ENCODE measurements around the gene DHODH.
A peak's percentile ranks its signal among the peaks of the same experiment; 100 is the strongest.

Gene DHODH

GRCh38 chr16:71966932-71967331 lies 41.6 kb upstream of the DHODH start:
- H3K23ac ChIP-seq (ENCODE audit: low read length): no peak overlapping the region

GRCh38 chr16:71969353-71969752 lies 39.2 kb upstream of the DHODH start:
- Histone ChIP-seq H3K9ac (ENCODE audit: low read length) (no peak overlapping the region), H2BK120ac (ENCODE audit: insufficient read depth, low read length, poor library complexity) (no peak overlapping the region), H2AK5ac (ENCODE audit: low read length) (no peak overlapping the region), H3K23ac (ENCODE audit: low read length) (no peak overlapping the region), H2AFZ (ENCODE audit: insufficient read depth, low read length, poor library complexity) (no peak overlapping the region), H3K14ac (ENCODE audit: low read length) (no peak overlapping the region), H4K8ac (ENCODE audit: low read depth, low read length) (no peak overlapping the region), H4K91ac (ENCODE audit: low read depth, low read length) (no peak overlapping the region), H4K12ac (ENCODE audit: low read depth, low read length) (no peak overlapping the region), H2BK12ac (ENCODE audit: low read length) (no peak overlapping the region), H3K79me1 (ENCODE audit: low read length) (no peaks in the 10 kb centered on the region), H3K27ac (ENCODE audit: low read depth, low read length) (no peak overlapping the region), H3K9me3 (ENCODE audit: insufficient read depth, low read depth, low read length) (no peaks in the 10 kb centered on the region), H3K36me3 (ENCODE audit: control insufficient read depth in 1 of 2, insufficient read depth in 2 of 2, low read length in 2 of 2) (no peaks in the 10 kb centered on the region), H3K4me2 (ENCODE audit: low read length) (no peak overlapping the region), H3K27me3 (ENCODE audit: insufficient read depth, low read length) (no peaks in the 10 kb centered on the region), H3K79me2 (ENCODE audit: control insufficient read depth, insufficient read depth, low read length, poor library complexity) (no peaks in the 10 kb centered on the region), H3K18ac (ENCODE audit: low read length) (no peak overlapping the region), H3K4me1 (ENCODE audit: control insufficient read depth in 1 of 2, insufficient read depth in 2 of 2, low read length in 2 of 2) (peaks cover 0 to 2% of the 10 kb centered on the region in 2 experiments), H3K4ac (ENCODE audit: low read depth, low read length) (no peak overlapping the region), H3K4me3 (ENCODE audit: low read depth, low read length) (no peak overlapping the region), H2BK5ac (ENCODE audit: low read depth, low read length, poor library complexity) (no peak overlapping the region)
- DNase-seq: no peak
- WGBS (ENCODE audit: extremely low coverage, insufficient coverage, insufficient read length): no CpG with 5 or more reads among the region's 2 CpGs

More at GRCh38 chr16:71966932-71967331, 41.6 kb upstream of the DHODH start:
- no peak for DNase-seq
- Histone ChIP-seq H3K9ac (ENCODE audit: low read length) (no peak overlapping the region), H2BK120ac (ENCODE audit: insufficient read depth, low read length, poor library complexity) (no peak overlapping the region), H2BK5ac (ENCODE audit: low read depth, low read length, poor library complexity) (no peak overlapping the region), H3K18ac (ENCODE audit: low read length) (no peak overlapping the region), H3K4me2 (ENCODE audit: low read length) (no peak overlapping the region), H2BK12ac (ENCODE audit: low read length) (no peak overlapping the region), H3K4ac (ENCODE audit: low read depth, low read length) (no peak overlapping the region), H3K27me3 (ENCODE audit: insufficient read depth, low read length) (no peaks in the 10 kb centered on the region), H4K12ac (ENCODE audit: low read depth, low read length) (no peak overlapping the region), H4K8ac (ENCODE audit: low read depth, low read length) (no peak overlapping the region), H3K27ac (ENCODE audit: low read depth, low read length) (no peak overlapping the region), H4K91ac (ENCODE audit: low read depth, low read length) (no peak overlapping the region), H3K79me2 (ENCODE audit: control insufficient read depth, insufficient read depth, low read length, poor library complexity) (no peaks in the 10 kb centered on the region), H2AFZ (ENCODE audit: insufficient read depth, low read length, poor library complexity) (no peak overlapping the region), H3K4me1 (ENCODE audit: control insufficient read depth in 1 of 2, insufficient read depth in 2 of 2, low read length in 2 of 2) (peaks cover 0 to 2% of the 10 kb centered on the region in 2 experiments), H3K79me1 (ENCODE audit: low read length) (no peaks in the 10 kb centered on the region), H3K4me3 (ENCODE audit: low read depth, low read length) (no peak overlapping the region), H3K14ac (ENCODE audit: low read length) (no peak overlapping the region), H2AK5ac (ENCODE audit: low read length) (no peak overlapping the region), H3K9me3 (ENCODE audit: insufficient read depth, low read depth, low read length) (no peaks in the 10 kb centered on the region), H3K36me3 (ENCODE audit: control insufficient read depth in 1 of 2, insufficient read depth in 2 of 2, low read length in 2 of 2) (no peaks in the 10 kb centered on the region)
- WGBS (ENCODE audit: extremely low coverage, insufficient coverage, insufficient read length): no CpG with 5 or more reads among the region's 4 CpGs

GRCh38 chr16:71971571-71971970 lies 37.0 kb upstream of the DHODH start:
- Histone ChIP-seq H3K79me1 (ENCODE audit: low read length) (no peaks in the 10 kb centered on the region), H3K4me2 (ENCODE audit: low read length) (no peak overlapping the region), H3K23ac (ENCODE audit: low read length) (no peak overlapping the region), H3K27me3 (ENCODE audit: insufficient read depth, low read length) (no peaks in the 10 kb centered on the region), H2AK5ac (ENCODE audit: low read length) (no peak overlapping the region), H3K9ac (ENCODE audit: low read length) (no peak overlapping the region), H2BK120ac (ENCODE audit: insufficient read depth, low read length, poor library complexity) (no peak overlapping the region), H3K4ac (ENCODE audit: low read depth, low read length) (no peak overlapping the region), H3K9me3 (ENCODE audit: insufficient read depth, low read depth, low read length) (no peaks in the 10 kb centered on the region), H3K4me1 (ENCODE audit: control insufficient read depth in 1 of 2, insufficient read depth in 2 of 2, low read length in 2 of 2) (peaks cover 0 to 2% of the 10 kb centered on the region in 2 experiments), H3K4me3 (ENCODE audit: low read depth, low read length) (no peak overlapping the region), H3K27ac (ENCODE audit: low read depth, low read length) (no peak overlapping the region), H2BK12ac (ENCODE audit: low read length) (no peak overlapping the region), H3K14ac (ENCODE audit: low read length) (no peak overlapping the region), H3K36me3 (ENCODE audit: control insufficient read depth in 1 of 2, insufficient read depth in 2 of 2, low read length in 2 of 2) (no peaks in the 10 kb centered on the region), H4K8ac (ENCODE audit: low read depth, low read length) (no peak overlapping the region), H2BK5ac (ENCODE audit: low read depth, low read length, poor library complexity) (no peak overlapping the region), H3K18ac (ENCODE audit: low read length) (no peak overlapping the region), H2AFZ (ENCODE audit: insufficient read depth, low read length, poor library complexity) (no peak overlapping the region), H4K12ac (ENCODE audit: low read depth, low read length) (no peak overlapping the region), H3K79me2 (ENCODE audit: control insufficient read depth, insufficient read depth, low read length, poor library complexity) (no peaks in the 10 kb centered on the region), H4K91ac (ENCODE audit: low read depth, low read length) (no peak overlapping the region)
- DNase-seq: peak; percentile 81 to 93
- no CpG with 5 or more reads among the region's 4 CpGs for WGBS (ENCODE audit: extremely low coverage, insufficient coverage, insufficient read length)

- Histone ChIP-seq H2BK5ac (ENCODE audit: low read depth, low read length, poor library complexity) (no peak overlapping the region), H3K79me1 (ENCODE audit: low read length) (no peaks in the 10 kb centered on the region), H2AFZ (ENCODE audit: insufficient read depth, low read length, poor library complexity) (no peak overlapping the region), H4K8ac (ENCODE audit: low read depth, low read length) (no peak overlapping the region), H3K9ac (ENCODE audit: low read length) (no peak overlapping the region), H3K18ac (ENCODE audit: low read length) (no peak overlapping the region), H2AK5ac (ENCODE audit: low read length) (no peak overlapping the region), H4K12ac (ENCODE audit: low read depth, low read length) (no peak overlapping the region), H3K4me1 (ENCODE audit: control insufficient read depth in 1 of 2, insufficient read depth in 2 of 2, low read length in 2 of 2) (peaks cover 0 to 2% of the 10 kb centered on the region in 2 experiments), H3K27ac (ENCODE audit: low read depth, low read length) (no peak overlapping the region), H3K79me2 (ENCODE audit: control insufficient read depth, insufficient read depth, low read length, poor library complexity) (no peaks in the 10 kb centered on the region), H3K23ac (ENCODE audit: low read length) (no peak overlapping the region), H3K27me3 (ENCODE audit: insufficient read depth, low read length) (no peaks in the 10 kb centered on the region), H3K4me3 (ENCODE audit: low read depth, low read length) (no peak overlapping the region), H2BK12ac (ENCODE audit: low read length) (no peak overlapping the region), H3K4ac (ENCODE audit: low read depth, low read length) (no peak overlapping the region), H3K4me2 (ENCODE audit: low read length) (no peak overlapping the region), H3K36me3 (ENCODE audit: control insufficient read depth in 1 of 2, insufficient read depth in 2 of 2, low read length in 2 of 2) (no peaks in the 10 kb centered on the region), H2BK120ac (ENCODE audit: insufficient read depth, low read length, poor library complexity) (no peak overlapping the region), H3K14ac (ENCODE audit: low read length) (no peak overlapping the region), H3K9me3 (ENCODE audit: insufficient read depth, low read depth, low read length) (no peaks in the 10 kb centered on the region), H4K91ac (ENCODE audit: low read depth, low read length) (no peak overlapping the region)
- WGBS (ENCODE audit: extremely low coverage, insufficient coverage, insufficient read length): no CpG with 5 or more reads among the region's 3 CpGs
- peak; percentile 86 to 90 for DNase-seq
These were observed 36.2 kb upstream of the DHODH start for GRCh38 chr16:71972356-71972755.
